GM18520 (cell line): Measurements from ENCODE around the gene AGXT.

Experiments used
- ATAC-seq: cut with Tn5 transposase; IDR thresholded peaks from one replicate; pipeline ENCODE4 v1.9.1; 2021; ENCODE audit not compliant: unreplicated experiment

AGXT gene

GRCh38 chr2:240865391-240865790 is 3.2 kb upstream of the AGXT start:
- ATAC-seq: no peak

GRCh38 chr2:240869109-240869955 is 708 bp downstream of the AGXT start:
- ATAC-seq: no peak

DNA sequence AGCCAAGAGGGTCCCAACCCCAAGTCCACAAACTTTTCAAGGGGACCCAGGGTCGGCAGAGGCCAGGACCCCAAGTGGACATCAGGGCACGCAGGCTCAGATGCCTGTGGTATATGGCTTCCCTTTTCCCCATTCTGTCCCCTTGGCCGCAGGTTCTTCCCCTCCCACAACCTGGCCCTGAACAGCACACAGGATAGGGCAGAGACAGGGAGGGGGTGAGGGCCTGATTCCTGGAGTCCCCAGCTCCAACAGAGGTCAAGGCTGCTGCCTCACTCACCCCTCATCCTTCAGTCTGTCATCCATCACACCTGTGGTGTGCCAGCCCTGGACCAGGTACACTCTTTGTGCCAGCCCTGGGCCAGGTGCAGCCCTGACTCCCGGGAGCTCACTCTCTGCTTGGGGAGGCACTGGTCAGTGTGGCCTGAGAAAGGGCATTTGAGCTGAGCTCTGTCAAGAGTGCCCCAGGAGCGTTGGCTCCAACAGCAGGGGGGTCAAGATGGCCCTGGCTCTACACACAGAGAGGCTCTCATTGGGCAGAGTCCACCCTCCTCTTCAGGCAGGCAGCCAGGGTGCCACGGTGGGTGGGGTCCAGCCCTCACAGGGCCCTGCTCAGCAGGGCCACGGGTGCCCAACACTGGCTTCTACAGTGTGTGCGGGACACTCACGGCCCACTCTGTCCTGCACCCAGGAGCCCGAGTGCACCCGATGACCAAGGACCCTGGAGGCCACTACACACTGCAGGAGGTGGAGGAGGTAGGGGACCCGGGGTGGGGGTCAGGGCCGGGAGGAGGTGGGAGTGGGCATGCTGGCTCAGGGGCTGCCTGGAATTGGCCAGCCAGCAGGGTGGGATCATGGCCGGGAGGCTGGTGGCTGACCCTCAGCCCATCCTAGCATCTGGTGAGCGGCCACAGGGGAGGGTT is 1.6 kb downstream of the AGXT start:
- ATAC-seq: no peak

DNA sequence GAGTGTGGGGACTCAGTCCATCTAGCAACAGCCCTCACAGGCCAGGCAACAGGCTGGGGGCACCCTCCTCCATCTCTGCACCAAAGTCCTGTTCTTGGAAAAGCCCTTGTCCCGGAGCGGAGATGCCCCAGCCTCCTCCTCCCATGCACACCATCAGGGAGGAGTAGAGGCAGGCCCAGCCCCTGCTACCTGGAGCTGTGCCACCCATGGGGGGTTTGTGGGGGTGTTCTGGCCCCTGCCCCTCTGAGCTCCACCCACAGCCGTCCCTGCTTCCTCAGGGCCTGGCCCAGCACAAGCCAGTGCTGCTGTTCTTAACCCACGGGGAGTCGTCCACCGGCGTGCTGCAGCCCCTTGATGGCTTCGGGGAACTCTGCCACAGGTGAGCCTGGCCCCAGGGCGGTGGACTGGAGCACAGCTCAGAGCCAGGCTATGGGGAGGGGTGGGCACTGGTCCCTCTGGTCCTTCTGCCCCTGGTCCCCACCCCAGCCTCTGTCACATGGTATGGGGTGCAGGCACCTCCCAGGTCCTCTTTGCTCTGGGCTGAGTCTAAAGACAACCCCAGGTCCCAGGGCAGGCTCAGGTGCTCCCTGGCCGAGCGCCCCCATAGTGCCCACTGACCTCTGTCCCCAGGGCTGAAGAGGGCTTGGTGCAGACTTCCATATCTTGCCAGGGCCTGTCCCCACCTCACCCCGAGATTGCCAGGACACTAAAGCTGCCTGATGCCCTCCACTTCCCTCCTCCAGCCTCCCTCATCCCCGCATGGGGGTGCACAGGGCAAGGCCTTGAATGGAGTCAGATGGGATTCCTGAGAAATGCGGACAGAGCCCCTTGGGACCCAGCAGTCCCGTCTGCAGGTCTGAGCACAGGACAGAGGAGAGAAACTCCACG is 2.7 kb downstream of the AGXT start:
- no peak for ATAC-seq

DNA sequence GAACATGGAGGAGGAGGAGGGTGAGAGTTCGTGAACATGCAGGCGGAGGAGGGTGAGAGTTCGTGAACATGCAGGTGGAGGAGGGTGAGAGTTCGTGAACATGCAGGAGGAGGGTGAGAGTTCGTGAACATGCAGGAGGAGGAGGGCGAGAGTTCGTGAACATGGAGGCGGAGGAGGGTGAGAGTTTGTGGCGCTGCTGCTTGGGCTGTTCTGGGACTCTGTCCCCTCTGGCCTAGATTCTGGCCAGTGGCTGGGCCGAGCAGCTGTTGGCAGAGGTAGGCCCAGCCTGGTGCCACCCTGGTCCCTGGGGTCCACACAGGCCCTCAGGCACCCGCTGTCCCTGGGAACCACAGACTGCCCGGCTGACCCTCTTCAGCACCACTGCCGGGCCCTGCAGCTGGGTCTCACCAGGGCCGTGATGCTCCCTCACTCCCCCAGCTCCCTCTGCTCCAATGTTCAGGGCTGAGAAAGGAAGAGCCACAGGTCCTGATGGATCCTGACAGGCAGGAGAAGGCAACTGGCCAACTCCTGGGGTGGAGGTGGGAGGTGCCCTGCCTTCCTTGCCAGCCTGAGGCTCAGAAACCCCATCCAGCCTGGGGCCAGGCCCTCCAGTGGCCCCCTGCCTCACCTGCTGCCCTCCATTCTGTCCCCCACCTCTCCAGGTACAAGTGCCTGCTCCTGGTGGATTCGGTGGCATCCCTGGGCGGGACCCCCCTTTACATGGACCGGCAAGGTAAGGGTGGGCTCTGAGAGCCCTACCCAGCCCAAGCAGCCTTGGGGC is 3.9 kb downstream of the AGXT start:
- ATAC-seq: no peak

GRCh38 chr2:240873098-240873788 is 4.6 kb downstream of the AGXT start:
- ATAC-seq: no peak

DNA sequence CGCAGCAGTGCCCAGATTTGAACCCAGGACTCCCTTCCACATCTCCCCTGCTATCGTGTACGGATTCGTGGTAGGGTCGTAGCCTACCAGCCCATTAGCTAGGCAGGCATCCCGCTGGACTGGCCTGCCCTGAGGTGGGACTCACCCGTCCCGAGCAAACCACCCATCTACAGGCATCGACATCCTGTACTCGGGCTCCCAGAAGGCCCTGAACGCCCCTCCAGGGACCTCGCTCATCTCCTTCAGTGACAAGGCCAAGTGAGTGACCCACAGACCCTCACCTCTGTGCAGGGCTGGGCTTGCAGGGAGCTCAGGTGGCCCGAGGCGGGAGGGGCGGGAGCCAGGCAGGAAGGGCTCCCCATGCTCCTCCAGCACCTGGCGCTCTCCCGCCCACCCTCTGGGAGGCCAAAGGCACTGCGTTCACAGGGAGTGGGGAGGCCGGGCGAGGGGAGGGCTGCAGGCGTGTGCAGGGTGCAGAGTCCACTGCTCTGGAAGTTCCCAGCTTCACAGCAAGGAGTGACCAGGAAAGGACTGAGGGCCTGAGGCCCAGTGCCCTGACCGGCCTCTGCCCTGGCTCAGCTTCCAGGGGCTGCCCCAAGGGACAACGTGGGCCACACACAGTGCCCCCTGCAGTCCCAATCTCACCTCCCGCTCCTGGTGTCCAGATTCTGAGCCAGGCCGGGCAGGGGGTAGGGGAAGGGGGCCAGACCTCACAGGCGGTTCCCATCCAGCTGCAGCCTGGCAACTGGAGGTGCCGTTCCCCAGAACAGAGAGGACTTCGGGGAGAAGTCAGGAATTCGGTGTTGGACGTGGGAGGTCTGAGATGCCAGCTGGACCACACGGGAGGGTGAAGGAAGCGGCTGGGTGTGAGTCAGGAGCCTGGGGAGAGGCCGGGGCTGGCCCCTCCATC is 5.4 kb downstream of the AGXT start:
- no peak for ATAC-seq

GRCh38 chr2:240874715-240875227 is 6.1 kb downstream of the AGXT start:
- no peak for ATAC-seq

- ATAC-seq: no peak
Measured at GRCh38 chr2:240875228-240876034, 6.8 kb downstream of the AGXT start.

- ATAC-seq: no peak
Measured at GRCh38 chr2:240876035-240876474, 7.4 kb downstream of the AGXT start.

- ATAC-seq: no peak
Measured at GRCh38 chr2:240876475-240877251, 8.0 kb downstream of the AGXT start.

GRCh38 chr2:240877460-240878340 is 9.1 kb downstream of the AGXT start:
- no peak for ATAC-seq

DNA sequence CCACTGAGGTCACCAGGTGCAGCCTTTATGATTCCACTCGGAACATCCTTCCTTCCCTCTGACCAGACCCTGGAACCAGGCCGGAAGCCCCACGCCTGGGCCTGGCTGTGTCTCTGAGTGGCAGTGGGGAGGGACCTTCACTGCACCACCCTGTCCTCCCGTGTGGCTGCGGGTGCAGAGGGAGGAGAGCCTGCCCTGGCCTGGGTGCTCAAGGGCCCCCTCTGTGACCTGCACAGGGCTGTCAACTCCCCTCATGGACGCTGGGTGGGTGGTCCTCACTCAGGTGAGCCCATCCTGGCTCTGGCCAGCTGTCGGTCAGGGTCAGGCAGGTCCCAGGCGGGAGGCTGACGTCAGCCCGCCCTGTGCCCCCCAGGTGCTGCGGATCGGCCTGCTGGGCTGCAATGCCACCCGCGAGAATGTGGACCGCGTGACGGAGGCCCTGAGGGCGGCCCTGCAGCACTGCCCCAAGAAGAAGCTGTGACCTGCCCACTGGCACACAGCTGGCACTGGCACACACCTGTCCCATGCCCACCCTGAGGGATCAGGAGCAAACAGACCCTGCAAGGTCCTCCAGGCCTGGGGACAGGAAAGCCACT is 9.8 kb downstream of the AGXT start:
- ATAC-seq: no peak

DNA sequence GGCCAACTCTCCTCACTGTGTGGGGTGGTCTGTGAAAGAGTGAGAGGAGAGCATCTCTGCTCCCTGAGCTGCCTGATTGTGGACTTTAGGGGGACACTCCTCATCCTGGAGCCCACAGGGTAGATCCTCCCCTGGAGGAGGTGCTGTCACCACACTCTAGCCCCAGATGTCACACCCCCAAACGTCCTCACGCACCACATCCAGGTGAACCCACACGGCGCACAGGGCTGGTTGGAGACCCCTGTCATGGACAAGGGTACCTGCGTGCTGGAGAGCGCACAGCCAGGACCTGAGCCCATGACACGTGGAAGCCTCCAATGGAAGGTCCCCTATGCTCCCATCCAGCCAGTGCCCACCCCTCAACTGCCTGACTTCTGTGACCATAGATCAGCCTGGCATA is 10.5 kb downstream of the AGXT start:
- ATAC-seq: no peak

GRCh38 chr2:240881913-240882312 is 13.3 kb downstream of the AGXT start:
- ATAC-seq: no peak
